Measurements from ENCODE around the gene NEDD4L. TPM values are rescaled to one million over a fixed set of nuclear protein-coding genes. Genes with fewer than 3 reads are reported as not detected.

Gene NEDD4L
- polyA plus RNA-seq, 1 donor (not counting 4 experiments of a cell fraction or from before 2014, with no cell fraction given): 52.6 TPM

GRCh38 chr18:58158459-58158858, 114.4 kb downstream of the NEDD4L start:
- TF ChIP-seq, protein P1, sequence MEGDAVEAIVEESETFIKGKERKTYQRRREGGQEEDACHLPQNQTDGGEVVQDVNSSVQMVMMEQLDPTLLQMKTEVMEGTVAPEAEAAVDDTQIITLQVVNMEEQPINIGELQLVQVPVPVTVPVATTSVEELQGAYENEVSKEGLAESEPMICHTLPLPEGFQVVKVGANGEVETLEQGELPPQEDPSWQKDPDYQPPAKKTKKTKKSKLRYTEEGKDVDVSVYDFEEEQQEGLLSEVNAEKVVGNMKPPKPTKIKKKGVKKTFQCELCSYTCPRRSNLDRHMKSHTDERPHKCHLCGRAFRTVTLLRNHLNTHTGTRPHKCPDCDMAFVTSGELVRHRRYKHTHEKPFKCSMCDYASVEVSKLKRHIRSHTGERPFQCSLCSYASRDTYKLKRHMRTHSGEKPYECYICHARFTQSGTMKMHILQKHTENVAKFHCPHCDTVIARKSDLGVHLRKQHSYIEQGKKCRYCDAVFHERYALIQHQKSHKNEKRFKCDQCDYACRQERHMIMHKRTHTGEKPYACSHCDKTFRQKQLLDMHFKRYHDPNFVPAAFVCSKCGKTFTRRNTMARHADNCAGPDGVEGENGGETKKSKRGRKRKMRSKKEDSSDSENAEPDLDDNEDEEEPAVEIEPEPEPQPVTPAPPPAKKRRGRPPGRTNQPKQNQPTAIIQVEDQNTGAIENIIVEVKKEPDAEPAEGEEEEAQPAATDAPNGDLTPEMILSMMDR (optimal IDR thresholded peaks at IDR 0.05 in 1 of 3, IDR thresholded peaks at IDR 0.05 in 1 of 3, conservative IDR thresholded peaks at IDR 0.05 in 1 of 3; ENCODE audit: extremely low read depth in 1 of 3, insufficient read depth in 2 of 3, low read length in 3 of 3): no peak
- TF ChIP-seq EZH2 (IDR thresholded peaks at IDR 0.05; ENCODE audit: low read length): no peak
- Histone ChIP-seq H3K27ac (ENCODE audit: control insufficient read depth, insufficient read depth, low read length) (no peak overlapping the region), H4K20me1 (ENCODE audit: control insufficient read depth, extremely low read depth, insufficient read depth, low read length) (no peaks in the 10 kb centered on the region), H3K9me1 (ENCODE audit: control insufficient read depth, extremely low read depth, insufficient read depth, low read length) (no peaks in the 10 kb centered on the region), H3K36me3 (ENCODE audit: control insufficient read depth in 2 of 2, extremely low read depth in 1 of 2, insufficient read depth in 2 of 2, low read length in 2 of 2) (no peaks in the 10 kb centered on the region), H3K4me3 (ENCODE audit: control insufficient read depth in 2 of 3, extremely low read depth in 1 of 3, insufficient read depth in 2 of 3, low read depth in 1 of 3, low read length in 3 of 3) (no peak overlapping the region), H3K4me1 (ENCODE audit: control insufficient read depth, extremely low read depth, insufficient read depth, low read length) (no peaks in the 10 kb centered on the region), H3K9me3 (ENCODE audit: control insufficient read depth, low read depth, low read length) (no peaks in the 10 kb centered on the region), H3K4me2 (ENCODE audit: control insufficient read depth, extremely low read depth, insufficient read depth, low read depth, low read length) (no peak overlapping the region), H2AFZ (ENCODE audit: control insufficient read depth, low read length) (no peak overlapping the region), H3K9ac (ENCODE audit: control insufficient read depth, extremely low read depth, insufficient read depth, low read length) (no peak overlapping the region), H3K79me2 (ENCODE audit: control insufficient read depth, insufficient read depth, low read length) (peaks cover 5% of the 10 kb centered on the region), H3K27me3 (ENCODE audit: control insufficient read depth, extremely low read depth, insufficient read depth, low read length) (no peaks in the 10 kb centered on the region)
- DNase-seq (ENCODE audit: low read depth, low spot score): no peak
- FAIRE-seq: no peak
- dilution Hi-C loops (cut with MboI; ENCODE audit: extremely low pct_ligation_motif_present, low sequenced_read_pairs): no loop called here

DNA sequence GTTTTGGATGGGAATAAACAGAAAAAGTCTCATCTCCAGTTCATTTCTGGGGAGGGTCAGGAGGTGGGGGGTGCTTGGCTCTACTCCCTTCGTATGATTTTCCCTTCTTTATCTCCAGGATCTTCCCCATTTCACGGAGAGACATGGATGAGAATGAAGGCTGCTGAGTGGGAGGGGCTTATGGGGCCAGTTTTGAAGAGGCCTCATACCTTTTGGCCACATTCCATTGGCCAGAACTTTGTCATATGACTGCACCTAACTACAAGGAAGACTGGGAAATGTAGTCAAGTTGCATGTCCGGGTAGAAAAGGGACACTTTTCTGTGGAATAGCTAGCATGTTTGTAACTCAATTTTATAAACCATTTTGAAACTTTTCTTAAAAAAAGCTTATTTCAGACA, 117.6 kb downstream of the NEDD4L start:
- H3K79me2 ChIP-seq (ENCODE audit: control insufficient read depth, insufficient read depth, low read length): peaks cover 3% of the 10 kb centered on the region

More for the DNA sequence above, 117.6 kb downstream of the NEDD4L start:
- Histone ChIP-seq H3K27ac (ENCODE audit: control insufficient read depth, insufficient read depth, low read length) (no peak overlapping the region), H3K4me2 (ENCODE audit: control insufficient read depth, extremely low read depth, insufficient read depth, low read depth, low read length) (no peak overlapping the region), H3K27me3 (ENCODE audit: control insufficient read depth, extremely low read depth, insufficient read depth, low read length) (no peaks in the 10 kb centered on the region), H2AFZ (ENCODE audit: control insufficient read depth, low read length) (no peak overlapping the region), H3K9me1 (ENCODE audit: control insufficient read depth, extremely low read depth, insufficient read depth, low read length) (peaks cover 3% of the 10 kb centered on the region), H3K36me3 (ENCODE audit: control insufficient read depth in 2 of 2, extremely low read depth in 1 of 2, insufficient read depth in 2 of 2, low read length in 2 of 2) (peaks cover 0 to 2% of the 10 kb centered on the region in 2 experiments), H3K9ac (ENCODE audit: control insufficient read depth, extremely low read depth, insufficient read depth, low read length) (no peak overlapping the region), H3K4me3 (ENCODE audit: control insufficient read depth in 2 of 3, extremely low read depth in 1 of 3, insufficient read depth in 2 of 3, low read depth in 1 of 3, low read length in 3 of 3) (no peak overlapping the region), H3K4me1 (ENCODE audit: control insufficient read depth, extremely low read depth, insufficient read depth, low read length) (no peaks in the 10 kb centered on the region), H3K9me3 (ENCODE audit: control insufficient read depth, low read depth, low read length) (no peaks in the 10 kb centered on the region), H4K20me1 (ENCODE audit: control insufficient read depth, extremely low read depth, insufficient read depth, low read length) (no peaks in the 10 kb centered on the region)
- dilution Hi-C loops (cut with MboI; ENCODE audit: extremely low pct_ligation_motif_present, low sequenced_read_pairs): no loop called here
- TF ChIP-seq, protein P1 (optimal IDR thresholded peaks at IDR 0.05 in 1 of 3, IDR thresholded peaks at IDR 0.05 in 1 of 3, conservative IDR thresholded peaks at IDR 0.05 in 1 of 3; ENCODE audit: extremely low read depth in 1 of 3, insufficient read depth in 2 of 3, low read length in 3 of 3): no peak
- TF ChIP-seq EZH2 (IDR thresholded peaks at IDR 0.05; ENCODE audit: low read length): no peak
- peak; percentile 53 for FAIRE-seq
- DNase-seq (ENCODE audit: low read depth, low spot score): no peak

All from keratinocyte (primary cell).